GM23338 (cell line): ENCODE results near the gene BIRC7. TPM values are rescaled to one million over a fixed set of nuclear protein-coding genes. Genes with fewer than 3 reads are reported as not detected.

Experiments used
- ATAC-seq: fragments of 200-7000 bp; cut with Tn5 transposase; 3 replicates; pipeline ENCODE4 v1.9.1; 2020
- DNase-seq: peaks from one replicate; pipeline ENCODE4 v3.0.0-alpha.2; 2015; ENCODE audit warnings: low spot score
- H2AFZ ChIP-seq: fragments of 200-600 bp; sonication (generic); 2 replicates; pipeline ENCODE4 v1.8.0; 2016; ENCODE audit warnings: antibody characterized with exemption, mild to moderate bottlenecking, moderate library complexity
- H3F3A ChIP-seq: fragments of 200-600 bp; sonication (generic); replicated peaks from 2 replicates; pipeline ENCODE4 v1.8.0; 2017; ENCODE audit warnings: antibody characterized with exemption, mixed run types, low read depth
- H3K27ac ChIP-seq: fragments of 200-600 bp; sonication (generic); 2 replicates; pipeline ENCODE4 v1.6.1; 2016; ENCODE audit warnings: low read depth
- H3K27me3 ChIP-seq: fragments of 200-600 bp; sonication (generic); 2 replicates; pipeline ENCODE4 v1.8.0; 2016; ENCODE audit warnings: mild to moderate bottlenecking, mixed run types, moderate library complexity; ENCODE audit not compliant: insufficient read depth
- H3K36me3 ChIP-seq: fragments of 200-600 bp; sonication (generic); 2 replicates; pipeline ENCODE4 v1.8.0; 2016; ENCODE audit warnings: mild to moderate bottlenecking; ENCODE audit not compliant: insufficient read depth
- H3K4me1 ChIP-seq: fragments of 200-600 bp; sonication (generic); 2 replicates; pipeline ENCODE4 v1.8.0; 2016; ENCODE audit warnings: mild to moderate bottlenecking, moderate library complexity; ENCODE audit not compliant: insufficient read depth
- H3K4me2 ChIP-seq: fragments of 200-600 bp; sonication (generic); 2 replicates; pipeline ENCODE4 v1.7.1; 2017; ENCODE audit warnings: mixed run types
- H3K4me3 ChIP-seq: fragments of 200-600 bp; sonication (generic); 2 replicates; pipeline ENCODE4 v1.6.1; 2016; ENCODE audit warnings: mixed run types
- H3K79me2 ChIP-seq: fragments of 200-600 bp; sonication (generic); replicated peaks from 2 replicates; pipeline ENCODE4 v1.8.0; 2017; ENCODE audit warnings: mild to moderate bottlenecking; ENCODE audit not compliant: insufficient read depth
- H3K9me2 ChIP-seq: fragments of 200-600 bp; sonication (generic); 2 replicates; pipeline ENCODE4 v1.8.0; 2017; ENCODE audit not compliant: insufficient read depth
- H4K20me1 ChIP-seq: fragments of 200-600 bp; sonication (generic); replicated peaks from 2 replicates; pipeline ENCODE4 v1.8.0; 2017; ENCODE audit warnings: mild to moderate bottlenecking; ENCODE audit not compliant: insufficient read depth
- H3K27ac Mint-ChIP-seq: 2 replicates; pipeline ENCODE4 v1.8.0; 2020; ENCODE audit warnings: inconsistent platforms, mild to moderate bottlenecking, moderate library complexity, mixed read lengths
- H3K27me3 Mint-ChIP-seq: 3 replicates; pipeline ENCODE4 v1.8.0; 2022; ENCODE audit warnings: low read depth, mild to moderate bottlenecking, moderate library complexity, mixed read lengths, inconsistent platforms; ENCODE audit not compliant: insufficient read depth, poor library complexity
- H3K36me3 Mint-ChIP-seq: 3 replicates; pipeline ENCODE4 v1.8.0; 2021; ENCODE audit warnings: low read depth, mild to moderate bottlenecking, inconsistent platforms, moderate library complexity, mixed read lengths
- H3K4me1 Mint-ChIP-seq: 3 replicates; pipeline ENCODE4 v1.8.0; 2020; ENCODE audit warnings: mild to moderate bottlenecking, inconsistent platforms, mixed read lengths
- H3K4me3 Mint-ChIP-seq: 3 replicates; pipeline ENCODE4 v1.8.0; 2021; ENCODE audit warnings: moderate library complexity, mild to moderate bottlenecking, inconsistent platforms, mixed read lengths
- H3K9me3 Mint-ChIP-seq: 3 replicates; pipeline ENCODE4 v1.8.0; 2020; ENCODE audit warnings: moderate library complexity, mild to moderate bottlenecking, inconsistent platforms, mixed read lengths
- CREB1 ChIP-seq: fragments of 250-450 bp; sonication (Bioruptor Pico); IDR thresholded peaks from 2 replicates; pipeline ENCODE4 v1.5.0; 2020; ENCODE audit warnings: low read depth, mild to moderate bottlenecking, moderate library complexity
- EZH2 ChIP-seq: fragments of 200-600 bp; sonication (generic); IDR thresholded peaks from one replicate; pipeline ENCODE4 v1.8.0; 2017; ENCODE audit warnings: antibody characterized with exemption, mild to moderate bottlenecking, low read depth; ENCODE audit not compliant: unreplicated experiment
- EZH2phosphoT487 ChIP-seq: fragments of 200-600 bp; sonication (generic); IDR thresholded peaks from one replicate; pipeline ENCODE4 v1.8.1; 2018; ENCODE audit warnings: antibody characterized with exemption; ENCODE audit not compliant: unreplicated experiment
- JUNB ChIP-seq: IDR thresholded peaks from one replicate; pipeline ENCODE4 v1.6.1; 2016; ENCODE audit warnings: antibody characterized with exemption; ENCODE audit not compliant: unreplicated experiment
- NANOG ChIP-seq: IDR thresholded peaks from 2 replicates; pipeline ENCODE4 v1.6.1; 2016; ENCODE audit warnings: antibody characterized with exemption, borderline replicate concordance
- POLR2AphosphoS5 ChIP-seq: IDR thresholded peaks from 2 replicates; pipeline ENCODE4 v1.6.1; 2016; ENCODE audit warnings: antibody characterized with exemption, low read depth
- STAT1 ChIP-seq: IDR thresholded peaks from one replicate; pipeline ENCODE4 v1.6.1; 2016; ENCODE audit warnings: antibody characterized with exemption; ENCODE audit not compliant: unreplicated experiment
- ZNF114 ChIP-seq: fragments of 250-450 bp; sonication (Bioruptor Pico); IDR thresholded peaks from 2 replicates; pipeline ENCODE4 v1.5.0; 2020; ENCODE audit warnings: mild to moderate bottlenecking, moderate library complexity
- ZNF331 ChIP-seq: fragments of 250-450 bp; sonication (Bioruptor Pico); IDR thresholded peaks from 2 replicates; pipeline ENCODE4 v1.5.0; 2020; ENCODE audit warnings: low read depth, mild to moderate bottlenecking, moderate library complexity
- polyA plus RNA-seq: library from polyadenylated mRNA; unstranded; fragments of >200 nt; fragmentation: Nextera tagmentation; extraction: Ambion mirVana; gene quantifications from 2 replicates; pipeline ENCODE4 v1.2.1, GENCODE V29; 2016
- total RNA-seq: library from RNA; depleted of rRNA; stranded (reverse); fragments of >200 nt; shearing (Covaris generic); gene quantifications from 2 replicates; pipeline ENCODE4 v1.2.3, GENCODE V29; 2014
- TF ChIP-seq, protein P1 (sequence below): fragments of 250-450 bp; sonication (Bioruptor Pico); IDR thresholded peaks from 2 replicates; pipeline ENCODE4 v1.5.0; 2020; ENCODE audit warnings: mild to moderate bottlenecking, moderate library complexity
- TF ChIP-seq, protein P2 (sequence below): IDR thresholded peaks from 2 replicates; pipeline ENCODE4 v1.6.1; 2016; ENCODE audit warnings: antibody characterized with exemption
- TF ChIP-seq, protein P3 (sequence below): IDR thresholded peaks from one replicate; pipeline ENCODE4 v1.6.1; 2018; ENCODE audit warnings: antibody characterized with exemption; ENCODE audit not compliant: unreplicated experiment
- TF ChIP-seq, protein P4 (sequence below), 2 experiments: fragments of 200-600 bp in 1 of 2; sonication (generic) in 1 of 2; conservative IDR thresholded peaks; 2 replicates each; pipeline versions ENCODE4 v1.5.1 to v1.6.1; 2016 to 2017; ENCODE audit warnings: antibody characterized with exemption in 2 of 2, low read depth in 2 of 2, mild to moderate bottlenecking in 2 of 2, moderate library complexity in 1 of 2

BIRC7 gene
- total and polyA plus RNA-seq, 2 experiments from 2014 or later = 0.16 to 0.24 TPM

DNA sequence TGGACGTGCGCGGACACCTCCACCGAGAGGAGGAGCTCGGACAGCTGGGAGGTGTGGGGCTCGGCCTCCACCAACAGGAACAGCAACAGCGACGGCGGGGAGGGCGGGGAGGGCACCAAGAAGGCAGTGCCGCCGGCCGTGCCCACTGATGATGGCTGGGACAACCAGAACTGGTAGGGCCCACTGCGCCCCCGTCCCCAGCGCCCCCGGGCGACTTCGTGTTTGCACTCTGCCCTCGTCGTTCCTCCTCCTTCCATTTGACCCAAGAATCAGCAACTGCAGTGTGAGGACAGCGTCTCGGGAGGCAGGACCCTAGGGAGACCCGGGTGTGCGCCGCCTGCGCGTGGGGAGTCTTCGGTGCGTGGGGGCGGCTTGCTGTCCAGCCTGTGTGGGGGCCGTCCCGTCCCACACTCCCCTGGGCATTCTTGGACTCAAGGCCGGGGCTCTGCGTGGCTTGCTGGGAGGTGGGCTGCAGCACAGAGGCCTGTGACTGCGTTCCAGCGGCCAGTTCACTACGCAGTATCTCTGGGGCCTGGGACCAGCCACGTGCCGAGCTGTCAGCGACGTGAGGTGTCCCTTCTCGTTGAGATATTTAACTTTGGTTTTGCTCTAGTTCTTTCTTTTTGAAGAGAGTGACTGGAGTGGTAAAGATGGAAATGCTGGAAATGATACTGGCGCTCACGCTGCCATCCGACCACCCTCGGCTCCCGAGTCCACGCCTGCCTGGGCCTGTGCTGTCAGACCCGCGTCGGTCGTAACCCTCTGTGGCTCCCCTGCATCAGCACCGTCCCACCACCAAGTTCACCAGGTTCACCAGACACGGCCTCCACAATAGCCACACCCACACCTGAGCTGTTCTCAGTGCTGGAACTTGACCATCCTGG is 52.2 kb downstream of the BIRC7 start:
- TF ChIP-seq EZH2 (no peak), NANOG (no peak), ZNF331 (CRISPR knock-in tag) (no peak), CREB1 (CRISPR knock-in tag) (no peak), ZNF114 (CRISPR knock-in tag) (no peak), STAT1 (no peak), JUNB (no peak), POLR2AphosphoS5 (no peak), EZH2phosphoT487 (no peak)
- TF ChIP-seq, protein P1, sequence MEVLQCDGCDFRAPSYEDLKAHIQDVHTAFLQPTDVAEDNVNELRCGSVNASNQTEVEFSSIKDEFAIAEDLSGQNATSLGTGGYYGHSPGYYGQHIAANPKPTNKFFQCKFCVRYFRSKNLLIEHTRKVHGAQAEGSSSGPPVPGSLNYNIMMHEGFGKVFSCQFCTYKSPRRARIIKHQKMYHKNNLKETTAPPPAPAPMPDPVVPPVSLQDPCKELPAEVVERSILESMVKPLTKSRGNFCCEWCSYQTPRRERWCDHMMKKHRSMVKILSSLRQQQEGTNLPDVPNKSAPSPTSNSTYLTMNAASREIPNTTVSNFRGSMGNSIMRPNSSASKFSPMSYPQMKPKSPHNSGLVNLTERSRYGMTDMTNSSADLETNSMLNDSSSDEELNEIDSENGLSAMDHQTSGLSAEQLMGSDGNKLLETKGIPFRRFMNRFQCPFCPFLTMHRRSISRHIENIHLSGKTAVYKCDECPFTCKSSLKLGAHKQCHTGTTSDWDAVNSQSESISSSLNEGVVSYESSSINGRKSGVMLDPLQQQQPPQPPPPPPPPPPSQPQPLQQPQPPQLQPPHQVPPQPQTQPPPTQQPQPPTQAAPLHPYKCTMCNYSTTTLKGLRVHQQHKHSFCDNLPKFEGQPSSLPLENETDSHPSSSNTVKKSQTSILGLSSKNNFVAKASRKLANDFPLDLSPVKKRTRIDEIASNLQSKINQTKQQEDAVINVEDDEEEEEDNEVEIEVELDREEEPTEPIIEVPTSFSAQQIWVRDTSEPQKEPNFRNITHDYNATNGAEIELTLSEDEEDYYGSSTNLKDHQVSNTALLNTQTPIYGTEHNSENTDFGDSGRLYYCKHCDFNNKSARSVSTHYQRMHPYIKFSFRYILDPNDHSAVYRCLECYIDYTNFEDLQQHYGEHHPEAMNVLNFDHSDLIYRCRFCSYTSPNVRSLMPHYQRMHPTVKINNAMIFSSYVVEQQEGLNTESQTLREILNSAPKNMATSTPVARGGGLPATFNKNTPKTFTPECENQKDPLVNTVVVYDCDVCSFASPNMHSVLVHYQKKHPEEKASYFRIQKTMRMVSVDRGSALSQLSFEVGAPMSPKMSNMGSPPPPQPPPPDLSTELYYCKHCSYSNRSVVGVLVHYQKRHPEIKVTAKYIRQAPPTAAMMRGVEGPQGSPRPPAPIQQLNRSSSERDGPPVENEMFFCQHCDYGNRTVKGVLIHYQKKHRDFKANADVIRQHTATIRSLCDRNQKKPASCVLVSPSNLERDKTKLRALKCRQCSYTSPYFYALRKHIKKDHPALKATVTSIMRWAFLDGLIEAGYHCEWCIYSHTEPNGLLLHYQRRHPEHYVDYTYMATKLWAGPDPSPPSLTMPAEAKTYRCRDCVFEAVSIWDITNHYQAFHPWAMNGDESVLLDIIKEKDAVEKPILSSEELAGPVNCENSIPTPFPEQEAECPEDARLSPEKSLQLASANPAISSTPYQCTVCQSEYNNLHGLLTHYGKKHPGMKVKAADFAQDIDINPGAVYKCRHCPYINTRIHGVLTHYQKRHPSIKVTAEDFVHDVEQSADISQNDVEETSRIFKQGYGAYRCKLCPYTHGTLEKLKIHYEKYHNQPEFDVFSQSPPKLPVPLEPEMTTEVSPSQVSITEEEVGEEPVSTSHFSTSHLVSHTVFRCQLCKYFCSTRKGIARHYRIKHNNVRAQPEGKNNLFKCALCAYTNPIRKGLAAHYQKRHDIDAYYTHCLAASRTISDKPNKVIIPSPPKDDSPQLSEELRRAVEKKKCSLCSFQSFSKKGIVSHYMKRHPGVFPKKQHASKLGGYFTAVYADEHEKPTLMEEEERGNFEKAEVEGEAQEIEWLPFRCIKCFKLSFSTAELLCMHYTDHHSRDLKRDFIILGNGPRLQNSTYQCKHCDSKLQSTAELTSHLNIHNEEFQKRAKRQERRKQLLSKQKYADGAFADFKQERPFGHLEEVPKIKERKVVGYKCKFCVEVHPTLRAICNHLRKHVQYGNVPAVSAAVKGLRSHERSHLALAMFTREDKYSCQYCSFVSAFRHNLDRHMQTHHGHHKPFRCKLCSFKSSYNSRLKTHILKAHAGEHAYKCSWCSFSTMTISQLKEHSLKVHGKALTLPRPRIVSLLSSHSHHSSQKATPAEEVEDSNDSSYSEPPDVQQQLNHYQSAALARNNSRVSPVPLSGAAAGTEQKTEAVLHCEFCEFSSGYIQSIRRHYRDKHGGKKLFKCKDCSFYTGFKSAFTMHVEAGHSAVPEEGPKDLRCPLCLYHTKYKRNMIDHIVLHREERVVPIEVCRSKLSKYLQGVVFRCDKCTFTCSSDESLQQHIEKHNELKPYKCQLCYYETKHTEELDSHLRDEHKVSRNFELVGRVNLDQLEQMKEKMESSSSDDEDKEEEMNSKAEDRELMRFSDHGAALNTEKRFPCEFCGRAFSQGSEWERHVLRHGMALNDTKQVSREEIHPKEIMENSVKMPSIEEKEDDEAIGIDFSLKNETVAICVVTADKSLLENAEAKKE (CRISPR knock-in tag) = no peak
- TF ChIP-seq, protein P2, sequence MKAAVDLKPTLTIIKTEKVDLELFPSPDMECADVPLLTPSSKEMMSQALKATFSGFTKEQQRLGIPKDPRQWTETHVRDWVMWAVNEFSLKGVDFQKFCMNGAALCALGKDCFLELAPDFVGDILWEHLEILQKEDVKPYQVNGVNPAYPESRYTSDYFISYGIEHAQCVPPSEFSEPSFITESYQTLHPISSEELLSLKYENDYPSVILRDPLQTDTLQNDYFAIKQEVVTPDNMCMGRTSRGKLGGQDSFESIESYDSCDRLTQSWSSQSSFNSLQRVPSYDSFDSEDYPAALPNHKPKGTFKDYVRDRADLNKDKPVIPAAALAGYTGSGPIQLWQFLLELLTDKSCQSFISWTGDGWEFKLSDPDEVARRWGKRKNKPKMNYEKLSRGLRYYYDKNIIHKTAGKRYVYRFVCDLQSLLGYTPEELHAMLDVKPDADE = no peak
- TF ChIP-seq, protein P3, sequence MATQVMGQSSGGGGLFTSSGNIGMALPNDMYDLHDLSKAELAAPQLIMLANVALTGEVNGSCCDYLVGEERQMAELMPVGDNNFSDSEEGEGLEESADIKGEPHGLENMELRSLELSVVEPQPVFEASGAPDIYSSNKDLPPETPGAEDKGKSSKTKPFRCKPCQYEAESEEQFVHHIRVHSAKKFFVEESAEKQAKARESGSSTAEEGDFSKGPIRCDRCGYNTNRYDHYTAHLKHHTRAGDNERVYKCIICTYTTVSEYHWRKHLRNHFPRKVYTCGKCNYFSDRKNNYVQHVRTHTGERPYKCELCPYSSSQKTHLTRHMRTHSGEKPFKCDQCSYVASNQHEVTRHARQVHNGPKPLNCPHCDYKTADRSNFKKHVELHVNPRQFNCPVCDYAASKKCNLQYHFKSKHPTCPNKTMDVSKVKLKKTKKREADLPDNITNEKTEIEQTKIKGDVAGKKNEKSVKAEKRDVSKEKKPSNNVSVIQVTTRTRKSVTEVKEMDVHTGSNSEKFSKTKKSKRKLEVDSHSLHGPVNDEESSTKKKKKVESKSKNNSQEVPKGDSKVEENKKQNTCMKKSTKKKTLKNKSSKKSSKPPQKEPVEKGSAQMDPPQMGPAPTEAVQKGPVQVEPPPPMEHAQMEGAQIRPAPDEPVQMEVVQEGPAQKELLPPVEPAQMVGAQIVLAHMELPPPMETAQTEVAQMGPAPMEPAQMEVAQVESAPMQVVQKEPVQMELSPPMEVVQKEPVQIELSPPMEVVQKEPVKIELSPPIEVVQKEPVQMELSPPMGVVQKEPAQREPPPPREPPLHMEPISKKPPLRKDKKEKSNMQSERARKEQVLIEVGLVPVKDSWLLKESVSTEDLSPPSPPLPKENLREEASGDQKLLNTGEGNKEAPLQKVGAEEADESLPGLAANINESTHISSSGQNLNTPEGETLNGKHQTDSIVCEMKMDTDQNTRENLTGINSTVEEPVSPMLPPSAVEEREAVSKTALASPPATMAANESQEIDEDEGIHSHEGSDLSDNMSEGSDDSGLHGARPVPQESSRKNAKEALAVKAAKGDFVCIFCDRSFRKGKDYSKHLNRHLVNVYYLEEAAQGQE = no peak
- TF ChIP-seq, protein P4, sequence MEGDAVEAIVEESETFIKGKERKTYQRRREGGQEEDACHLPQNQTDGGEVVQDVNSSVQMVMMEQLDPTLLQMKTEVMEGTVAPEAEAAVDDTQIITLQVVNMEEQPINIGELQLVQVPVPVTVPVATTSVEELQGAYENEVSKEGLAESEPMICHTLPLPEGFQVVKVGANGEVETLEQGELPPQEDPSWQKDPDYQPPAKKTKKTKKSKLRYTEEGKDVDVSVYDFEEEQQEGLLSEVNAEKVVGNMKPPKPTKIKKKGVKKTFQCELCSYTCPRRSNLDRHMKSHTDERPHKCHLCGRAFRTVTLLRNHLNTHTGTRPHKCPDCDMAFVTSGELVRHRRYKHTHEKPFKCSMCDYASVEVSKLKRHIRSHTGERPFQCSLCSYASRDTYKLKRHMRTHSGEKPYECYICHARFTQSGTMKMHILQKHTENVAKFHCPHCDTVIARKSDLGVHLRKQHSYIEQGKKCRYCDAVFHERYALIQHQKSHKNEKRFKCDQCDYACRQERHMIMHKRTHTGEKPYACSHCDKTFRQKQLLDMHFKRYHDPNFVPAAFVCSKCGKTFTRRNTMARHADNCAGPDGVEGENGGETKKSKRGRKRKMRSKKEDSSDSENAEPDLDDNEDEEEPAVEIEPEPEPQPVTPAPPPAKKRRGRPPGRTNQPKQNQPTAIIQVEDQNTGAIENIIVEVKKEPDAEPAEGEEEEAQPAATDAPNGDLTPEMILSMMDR (conservative IDR thresholded peaks at IDR 0.05; ENCODE audit: low read depth in 2 of 2) = no peak
- no peak overlapping the region for H3K27ac ChIP-seq
- no peaks in the 10 kb centered on the region for H3F3A ChIP-seq
- no peaks in the 10 kb centered on the region for H3K27me3 ChIP-seq
- no peaks in the 10 kb centered on the region for H3K9me2 ChIP-seq
- H2AFZ ChIP-seq = no peak overlapping the region
- no peaks in the 10 kb centered on the region for H4K20me1 ChIP-seq
- no peak for ATAC-seq
- H3K4me1 Mint-ChIP-seq = peaks cover 5% of the 10 kb centered on the region; the same call in 2 of the 3 replicates
- H3K4me1 ChIP-seq = peaks cover 6% of the 10 kb centered on the region; the same call in 1 of the 2 replicates
- H3K36me3 ChIP-seq = no peaks in the 10 kb centered on the region; the same call in 1 of the 2 replicates
- H3K27ac Mint-ChIP-seq = no peak overlapping the region
- H3K4me3 Mint-ChIP-seq = no peak overlapping the region; the same call in 2 of the 3 replicates
- no peak overlapping the region for H3K4me3 ChIP-seq
- DNase-seq = no peak
- no peak overlapping the region for H3K4me2 ChIP-seq
- H3K36me3 Mint-ChIP-seq = peaks cover 19% of the 10 kb centered on the region
- no peaks in the 10 kb centered on the region for H3K9me3 Mint-ChIP-seq
- H3K27me3 Mint-ChIP-seq = peaks cover 19% of the 10 kb centered on the region
- no peaks in the 10 kb centered on the region for H3K79me2 ChIP-seq
